AG09319 (cell line): ENCODE results near the gene C5orf24.

Source experiments
- DNase-seq: peaks from one replicate; pipeline ENCODE4 v3.0.0-alpha.2; 2010; ENCODE audit warnings: low read depth; ENCODE audit errors: extremely low read depth
- TF ChIP-seq, protein P1 (sequence below): IDR thresholded peaks from 2 replicates; pipeline ENCODE4 v1.5.1; 2011; ENCODE audit warnings: low read depth, mild to moderate bottlenecking, inconsistent platforms, low read length, moderate library complexity

C5orf24 gene

DNA sequence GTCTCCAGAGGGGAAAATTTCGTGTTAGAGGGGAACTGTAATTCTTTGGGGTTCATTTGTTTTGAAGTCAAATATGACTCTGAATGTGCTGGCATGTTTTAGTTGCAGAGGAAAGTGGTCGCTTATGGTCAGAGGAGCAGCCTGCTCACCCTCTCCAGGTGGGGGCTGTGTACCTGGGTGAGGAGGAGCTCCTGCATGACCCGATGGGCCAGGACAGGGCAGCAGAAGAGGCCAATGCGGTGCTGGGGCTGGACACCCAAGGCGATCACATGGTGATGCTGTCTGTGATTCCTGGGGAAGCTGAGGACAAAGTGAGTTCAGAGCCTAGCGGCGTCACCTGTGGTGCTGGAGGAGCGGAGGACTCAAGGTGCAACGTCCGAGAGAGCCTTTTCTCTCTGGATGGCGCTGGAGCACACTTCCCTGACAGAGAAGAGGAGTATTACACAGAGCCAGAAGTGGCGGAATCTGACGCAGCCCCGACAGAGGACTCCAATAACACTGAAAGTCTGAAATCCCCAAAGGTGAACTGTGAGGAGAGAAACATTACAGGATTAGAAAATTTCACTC is 41.9 kb downstream of the C5orf24 start:
- TF ChIP-seq, protein P1, sequence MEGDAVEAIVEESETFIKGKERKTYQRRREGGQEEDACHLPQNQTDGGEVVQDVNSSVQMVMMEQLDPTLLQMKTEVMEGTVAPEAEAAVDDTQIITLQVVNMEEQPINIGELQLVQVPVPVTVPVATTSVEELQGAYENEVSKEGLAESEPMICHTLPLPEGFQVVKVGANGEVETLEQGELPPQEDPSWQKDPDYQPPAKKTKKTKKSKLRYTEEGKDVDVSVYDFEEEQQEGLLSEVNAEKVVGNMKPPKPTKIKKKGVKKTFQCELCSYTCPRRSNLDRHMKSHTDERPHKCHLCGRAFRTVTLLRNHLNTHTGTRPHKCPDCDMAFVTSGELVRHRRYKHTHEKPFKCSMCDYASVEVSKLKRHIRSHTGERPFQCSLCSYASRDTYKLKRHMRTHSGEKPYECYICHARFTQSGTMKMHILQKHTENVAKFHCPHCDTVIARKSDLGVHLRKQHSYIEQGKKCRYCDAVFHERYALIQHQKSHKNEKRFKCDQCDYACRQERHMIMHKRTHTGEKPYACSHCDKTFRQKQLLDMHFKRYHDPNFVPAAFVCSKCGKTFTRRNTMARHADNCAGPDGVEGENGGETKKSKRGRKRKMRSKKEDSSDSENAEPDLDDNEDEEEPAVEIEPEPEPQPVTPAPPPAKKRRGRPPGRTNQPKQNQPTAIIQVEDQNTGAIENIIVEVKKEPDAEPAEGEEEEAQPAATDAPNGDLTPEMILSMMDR, result no peak
- no peak for DNase-seq

DNA sequence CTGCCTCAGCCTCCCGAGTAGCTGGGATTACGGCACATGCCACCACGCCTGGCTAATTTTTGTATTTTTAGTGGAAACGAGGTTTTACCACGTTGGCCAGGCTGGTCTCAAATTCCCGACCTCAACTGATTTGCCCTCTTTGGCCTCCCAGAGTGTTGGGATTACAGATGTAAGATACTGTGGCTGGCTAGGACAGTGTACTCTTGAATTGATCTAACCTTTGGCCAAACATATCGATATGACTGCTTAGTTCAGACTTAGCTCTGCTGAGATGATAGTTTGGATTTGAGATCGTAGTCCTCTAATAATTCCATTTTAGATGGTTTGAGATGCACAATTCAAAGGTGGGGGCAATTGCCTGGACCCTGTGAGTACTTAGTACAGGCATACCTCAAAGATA is 43.6 kb downstream of the C5orf24 start:
- TF ChIP-seq, protein P1, result no peak
- DNase-seq, result no peak

DNA sequence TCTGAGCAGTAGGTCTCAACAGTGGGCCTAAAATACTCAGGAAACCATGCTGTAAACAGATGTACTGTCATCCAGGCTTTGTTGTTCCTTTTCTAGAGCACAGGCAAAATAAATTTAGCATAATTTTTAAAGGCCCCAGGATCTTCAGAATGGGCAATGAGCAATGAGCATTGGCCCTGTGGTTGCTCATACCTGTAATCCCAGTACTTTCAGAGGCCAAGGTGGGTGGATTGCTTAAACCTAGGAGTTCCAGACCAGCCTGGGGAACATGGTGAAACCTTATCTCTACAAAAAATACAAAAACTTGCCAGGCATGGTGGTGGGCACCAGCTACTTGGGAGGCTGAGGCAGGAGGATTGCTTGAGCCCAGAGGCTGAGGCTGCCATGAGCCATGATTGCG is 45.7 kb downstream of the C5orf24 start:
- TF ChIP-seq, protein P1, result no peak
- DNase-seq, result no peak

DNA sequence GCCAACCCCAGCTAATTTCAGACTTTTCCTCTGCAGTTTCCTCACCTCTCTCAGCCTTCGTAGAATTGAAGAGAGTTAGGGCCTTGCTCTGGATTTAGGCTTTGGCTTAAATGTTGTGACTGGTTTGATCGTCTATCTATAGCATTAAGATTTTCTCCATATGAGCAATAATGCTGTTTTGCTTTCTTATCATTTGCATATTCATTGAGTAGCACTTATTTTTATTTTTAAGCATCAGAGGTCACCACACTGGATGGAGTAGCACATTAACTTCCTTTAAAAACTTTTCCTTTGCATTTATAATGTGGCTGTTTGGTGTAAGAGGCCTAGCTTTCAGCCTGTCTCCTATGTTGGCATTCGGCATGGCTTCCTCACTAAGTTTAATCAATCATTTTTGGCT is 46.5 kb downstream of the C5orf24 start:
- DNase-seq, result no peak
- TF ChIP-seq, protein P1, result no peak

DNA sequence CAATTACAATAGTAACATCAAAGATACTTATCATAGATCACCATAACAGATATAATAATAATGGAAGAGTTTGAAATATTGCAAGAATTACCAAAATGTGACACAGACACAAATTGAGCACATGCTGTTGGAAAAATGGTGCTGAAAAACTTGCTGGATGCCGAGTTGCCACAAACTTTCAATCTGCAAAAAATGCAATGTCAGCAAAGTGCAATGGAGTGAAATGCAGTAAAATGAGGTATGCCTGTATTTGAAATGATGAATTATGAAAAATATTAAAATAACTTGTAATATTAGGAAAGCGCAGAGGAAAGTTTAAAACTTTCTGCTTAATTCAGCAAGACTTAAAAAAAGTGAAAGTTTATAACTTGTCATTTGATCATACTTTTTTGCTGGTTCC is 47.2 kb downstream of the C5orf24 start:
- DNase-seq, result no peak
- TF ChIP-seq, protein P1, result no peak

DNA sequence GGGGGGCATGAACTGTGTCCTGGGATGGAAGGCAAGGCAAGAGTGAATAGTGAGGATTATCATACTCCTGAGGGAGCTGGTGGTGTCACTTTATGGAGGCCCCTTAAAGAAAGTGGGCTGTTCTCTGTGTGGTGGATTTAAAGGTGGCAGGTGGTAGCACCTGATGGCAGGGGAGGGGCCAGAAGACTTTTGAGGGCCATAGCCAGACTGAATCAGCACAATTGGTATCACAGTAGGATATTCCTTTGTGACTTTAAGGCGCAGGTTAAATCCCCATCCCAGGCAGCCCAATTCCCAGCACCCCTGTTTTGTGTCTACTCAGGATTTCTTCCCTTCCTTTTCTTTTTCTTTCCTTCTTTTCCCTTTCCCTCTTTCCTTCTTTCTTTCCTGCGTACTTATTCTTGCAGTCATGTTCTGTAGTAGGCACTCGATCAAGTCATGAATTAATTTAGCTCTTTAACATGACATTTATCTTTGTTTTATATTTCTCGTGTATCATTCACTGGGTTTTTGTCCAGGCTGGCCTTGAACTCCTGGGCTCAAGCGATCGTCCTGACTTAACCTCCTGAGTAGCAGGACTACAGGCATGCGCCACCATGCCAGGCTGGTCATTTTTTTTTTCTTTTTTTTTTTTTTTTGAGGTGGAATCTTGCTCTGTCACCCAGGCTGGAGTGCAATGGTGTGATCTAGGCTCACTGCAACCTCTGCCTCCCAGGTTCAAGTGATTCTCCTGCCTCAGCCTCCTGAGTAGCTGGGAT is 48.2 kb downstream of the C5orf24 start:
- TF ChIP-seq, protein P1, result no peak
- no peak for DNase-seq

DNA sequence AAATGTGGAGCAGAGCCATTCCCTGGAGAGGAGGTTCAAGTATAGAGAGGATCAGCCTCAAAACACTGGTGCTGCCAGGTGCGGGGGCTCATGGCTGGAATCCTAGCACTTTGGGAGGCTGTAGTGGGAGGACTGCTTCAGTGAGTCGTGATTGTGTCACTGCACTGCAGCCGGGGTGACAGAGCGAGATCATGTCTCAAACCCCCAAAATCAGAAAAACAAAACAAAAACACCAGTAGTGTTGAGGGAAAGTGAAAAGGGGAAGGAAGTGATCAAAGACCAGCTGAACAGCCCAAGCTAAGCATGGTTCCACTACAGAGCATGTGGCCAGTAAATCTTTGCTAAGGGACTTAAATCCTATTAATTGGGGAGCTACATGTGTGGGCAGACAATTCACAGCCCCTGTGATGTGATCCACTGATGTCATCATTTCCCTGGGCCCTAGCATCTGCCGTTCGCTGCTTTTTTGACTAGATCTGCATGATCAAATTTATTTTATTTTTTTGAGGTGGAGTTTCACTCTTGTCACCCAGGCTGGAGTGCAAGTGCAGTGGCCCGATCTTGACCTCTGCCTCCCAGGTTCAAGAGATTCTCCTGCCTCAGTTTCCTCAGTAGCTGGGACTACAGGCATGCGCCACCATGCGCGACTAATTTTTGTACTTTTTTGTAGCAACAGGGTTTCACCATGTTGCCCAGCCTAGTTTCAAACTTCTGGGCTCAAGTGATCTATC is 56.5 kb downstream of the C5orf24 start:
- DNase-seq, result no peak
- TF ChIP-seq, protein P1, result no peak
